ENCODE data around the gene PCDHA11.
"Not testable (repeated sequence)": the region's sequence is repeated elsewhere in the genome, so short reads cannot be mapped to it uniquely, and the experiment has no call there.

PCDHA11 gene

DNA sequence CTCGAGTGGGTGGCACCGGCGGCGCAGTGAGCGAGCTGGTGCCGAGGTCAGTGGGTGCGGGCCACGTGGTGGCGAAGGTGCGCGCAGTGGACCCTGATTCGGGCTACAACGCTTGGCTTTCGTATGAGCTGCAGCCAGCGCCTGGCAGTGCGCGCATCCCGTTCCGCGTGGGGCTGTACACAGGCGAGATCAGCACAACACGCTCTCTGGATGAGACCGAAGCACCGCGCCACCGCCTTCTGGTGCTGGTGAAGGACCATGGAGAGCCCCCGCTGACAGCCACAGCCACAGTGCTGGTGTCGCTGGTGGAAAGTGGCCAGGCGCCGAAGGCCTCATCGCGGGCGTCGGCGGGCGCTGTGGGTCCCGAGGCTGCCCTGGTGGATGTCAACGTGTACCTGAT lies 45.3 kb upstream of the PCDHA11 start:
- Histone ChIP-seq H3K36me3 (ENCODE audit: control insufficient read depth in 1 of 2, insufficient read depth in 2 of 2, low read depth in 1 of 2, low read length in 2 of 2) (peaks cover 0 to 16% of the 10 kb centered on the region in 2 experiments), H3K4me3 (ENCODE audit: insufficient read depth in 1 of 2, low read depth in 1 of 2, low read length in 2 of 2) (no peak overlapping the region)

GRCh38 chr5:140827704-140828361 lies 40.9 kb upstream of the PCDHA11 start, which contains the start of gene PCDHA6:
Gene PCDHA6 (plus strand): TSS chr5:140827960. CDS start chr5:140828092, 132 bp downstream.
- Histone ChIP-seq H3K4me3 (ENCODE audit: insufficient read depth in 1 of 2, low read depth in 1 of 2, low read length in 2 of 2) (peak within 1 kb of the TSS; percentile 47 to 65), H4K91ac (ENCODE audit: low read length) (peak within 1 kb of the TSS; percentile 39), H3K4ac (ENCODE audit: low read depth in 1 of 2, low read length in 2 of 2) (peak within 1 kb of the TSS in 1 of 2 experiments; percentile 50), H3K4me1 (ENCODE audit: control insufficient read depth, insufficient read depth, low read depth, low read length) (peaks cover 2% of the 10 kb centered on the region), H3K9me3 (ENCODE audit: control insufficient read depth, low read length) (peaks cover 45% of the 10 kb centered on the region), H3K27me3 (ENCODE audit: control insufficient read depth in 1 of 2, insufficient read depth in 1 of 2, low read length in 2 of 2) (no peaks in the 10 kb centered on the region), H3K18ac (ENCODE audit: low read depth in 1 of 2, low read length in 2 of 2) (peak within 1 kb of the TSS; percentile 62 to 78), H3K9ac (ENCODE audit: low read length) (peak within 1 kb of the TSS; percentile 17), H2BK120ac (ENCODE audit: low read depth, low read length) (no peak within 1 kb of the TSS), H3K4me2 (ENCODE audit: low read length, poor library complexity, severe bottlenecking) (peak within 1 kb of the TSS; percentile 53), H3K23ac (ENCODE audit: low read length in 2 of 2) (no peak within 1 kb of the TSS), H3K79me1 (replicated peaks; ENCODE audit: low read length, poor library complexity, severe bottlenecking) (peaks cover 6% of the 10 kb centered on the region), H3K14ac (ENCODE audit: low read length in 2 of 2) (peak within 1 kb of the TSS in 1 of 2 experiments; percentile 87), H3K27ac (ENCODE audit: low read length, poor library complexity, severe bottlenecking) (peak within 1 kb of the TSS; percentile 62), H4K8ac (ENCODE audit: low read length) (peak within 1 kb of the TSS; percentile 72), H2AK5ac (ENCODE audit: low read length, severe bottlenecking) (no peak within 1 kb of the TSS), H3K36me3 (ENCODE audit: control insufficient read depth in 1 of 2, insufficient read depth in 2 of 2, low read depth in 1 of 2, low read length in 2 of 2) (peaks cover 0 to 26% of the 10 kb centered on the region in 2 experiments), H2BK15ac (ENCODE audit: low read depth, poor library complexity, severe bottlenecking) (peak within 1 kb of the TSS; percentile 28), H2BK12ac (ENCODE audit: low read length in 2 of 2) (no peak within 1 kb of the TSS), H2BK5ac (ENCODE audit: low read depth, low read length, poor library complexity, severe bottlenecking) (no peak within 1 kb of the TSS), H2AFZ (ENCODE audit: low read depth, low read length) (peak within 1 kb of the TSS; percentile 88)
- peak; percentile 62 for DNase-seq
- 58% methylated on average over 26 of the region's 27 CpGs for WGBS

More for the DNA sequence above, 45.3 kb upstream of the PCDHA11 start:
- Histone ChIP-seq H3K79me1 (replicated peaks; ENCODE audit: low read length, poor library complexity, severe bottlenecking) (no peaks in the 10 kb centered on the region), H3K27me3 (ENCODE audit: control insufficient read depth in 1 of 2, insufficient read depth in 1 of 2, low read length in 2 of 2) (no peaks in the 10 kb centered on the region), H3K4me2 (ENCODE audit: low read length, poor library complexity, severe bottlenecking) (no peak overlapping the region), H4K8ac (ENCODE audit: low read length) (no peak overlapping the region), H3K14ac (ENCODE audit: low read length in 2 of 2) (no peak overlapping the region), H2BK12ac (ENCODE audit: low read length in 2 of 2) (no peak overlapping the region), H3K9ac (ENCODE audit: low read length) (no peak overlapping the region), H3K27ac (ENCODE audit: low read length, poor library complexity, severe bottlenecking) (no peak overlapping the region), H4K91ac (ENCODE audit: low read length) (no peak overlapping the region), H3K4me1 (ENCODE audit: control insufficient read depth, insufficient read depth, low read depth, low read length) (no peaks in the 10 kb centered on the region), H2BK15ac (ENCODE audit: low read depth, poor library complexity, severe bottlenecking) (no peak overlapping the region), H2BK120ac (ENCODE audit: low read depth, low read length) (no peak overlapping the region), H3K18ac (ENCODE audit: low read depth in 1 of 2, low read length in 2 of 2) (no peak overlapping the region), H3K9me3 (ENCODE audit: control insufficient read depth, low read length) (peaks cover 46% of the 10 kb centered on the region), H3K23ac (ENCODE audit: low read length in 2 of 2) (no peak overlapping the region), H2AK5ac (ENCODE audit: low read length, severe bottlenecking) (no peak overlapping the region), H3K4ac (ENCODE audit: low read depth in 1 of 2, low read length in 2 of 2) (no peak overlapping the region), H2BK5ac (ENCODE audit: low read depth, low read length, poor library complexity, severe bottlenecking) (no peak overlapping the region), H2AFZ (ENCODE audit: low read depth, low read length) (no peak overlapping the region)
- 98% methylated on average over 38 of the region's 38 CpGs for WGBS
- no peak for DNase-seq

DNA sequence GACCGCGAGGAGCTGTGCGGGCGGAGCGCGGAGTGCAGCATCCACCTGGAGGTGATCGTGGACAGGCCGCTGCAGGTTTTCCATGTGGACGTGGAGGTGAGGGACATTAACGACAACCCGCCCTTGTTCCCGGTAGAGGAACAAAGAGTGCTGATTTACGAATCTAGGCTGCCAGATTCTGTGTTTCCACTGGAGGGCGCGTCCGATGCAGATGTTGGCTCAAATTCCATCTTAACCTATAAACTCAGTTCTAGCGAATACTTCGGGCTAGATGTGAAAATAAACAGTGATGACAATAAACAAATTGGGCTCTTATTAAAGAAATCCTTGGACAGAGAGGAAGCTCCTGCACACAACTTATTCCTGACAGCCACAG lies 40.4 kb upstream of the PCDHA11 start:
- Histone ChIP-seq H4K8ac (ENCODE audit: low read length) (no peak overlapping the region), H3K4me1 (ENCODE audit: control insufficient read depth, insufficient read depth, low read depth, low read length) (peaks cover 2% of the 10 kb centered on the region), H2BK12ac (ENCODE audit: low read length in 2 of 2) (no peak overlapping the region), H3K27me3 (ENCODE audit: control insufficient read depth in 1 of 2, insufficient read depth in 1 of 2, low read length in 2 of 2) (no peaks in the 10 kb centered on the region), H3K27ac (ENCODE audit: low read length, poor library complexity, severe bottlenecking) (peak overlapping the region; percentile 62), H4K91ac (ENCODE audit: low read length) (no peak overlapping the region), H3K14ac (ENCODE audit: low read length in 2 of 2) (no peak overlapping the region), H2AK5ac (ENCODE audit: low read length, severe bottlenecking) (no peak overlapping the region), H3K23ac (ENCODE audit: low read length in 2 of 2) (no peak overlapping the region), H2AFZ (ENCODE audit: low read depth, low read length) (no peak overlapping the region), H3K36me3 (ENCODE audit: control insufficient read depth in 1 of 2, insufficient read depth in 2 of 2, low read depth in 1 of 2, low read length in 2 of 2) (peaks cover 0 to 21% of the 10 kb centered on the region in 2 experiments), H3K4me3 (ENCODE audit: insufficient read depth in 1 of 2, low read depth in 1 of 2, low read length in 2 of 2) (peak overlapping the region; percentile 47 to 65), H3K9ac (ENCODE audit: low read length) (no peak overlapping the region), H3K4ac (ENCODE audit: low read depth in 1 of 2, low read length in 2 of 2) (no peak overlapping the region), H2BK15ac (ENCODE audit: low read depth, poor library complexity, severe bottlenecking) (no peak overlapping the region), H3K79me1 (replicated peaks; ENCODE audit: low read length, poor library complexity, severe bottlenecking) (peaks cover 6% of the 10 kb centered on the region), H2BK5ac (ENCODE audit: low read depth, low read length, poor library complexity, severe bottlenecking) (no peak overlapping the region), H3K18ac (ENCODE audit: low read depth in 1 of 2, low read length in 2 of 2) (peak overlapping the region in 1 of 2 experiments; percentile 78), H3K9me3 (ENCODE audit: control insufficient read depth, low read length) (peaks cover 49% of the 10 kb centered on the region), H2BK120ac (ENCODE audit: low read depth, low read length) (no peak overlapping the region), H3K4me2 (ENCODE audit: low read length, poor library complexity, severe bottlenecking) (no peak overlapping the region)
- DNase-seq: peak; percentile 40
- 52% methylated on average over 10 of the region's 18 CpGs for WGBS

DNA sequence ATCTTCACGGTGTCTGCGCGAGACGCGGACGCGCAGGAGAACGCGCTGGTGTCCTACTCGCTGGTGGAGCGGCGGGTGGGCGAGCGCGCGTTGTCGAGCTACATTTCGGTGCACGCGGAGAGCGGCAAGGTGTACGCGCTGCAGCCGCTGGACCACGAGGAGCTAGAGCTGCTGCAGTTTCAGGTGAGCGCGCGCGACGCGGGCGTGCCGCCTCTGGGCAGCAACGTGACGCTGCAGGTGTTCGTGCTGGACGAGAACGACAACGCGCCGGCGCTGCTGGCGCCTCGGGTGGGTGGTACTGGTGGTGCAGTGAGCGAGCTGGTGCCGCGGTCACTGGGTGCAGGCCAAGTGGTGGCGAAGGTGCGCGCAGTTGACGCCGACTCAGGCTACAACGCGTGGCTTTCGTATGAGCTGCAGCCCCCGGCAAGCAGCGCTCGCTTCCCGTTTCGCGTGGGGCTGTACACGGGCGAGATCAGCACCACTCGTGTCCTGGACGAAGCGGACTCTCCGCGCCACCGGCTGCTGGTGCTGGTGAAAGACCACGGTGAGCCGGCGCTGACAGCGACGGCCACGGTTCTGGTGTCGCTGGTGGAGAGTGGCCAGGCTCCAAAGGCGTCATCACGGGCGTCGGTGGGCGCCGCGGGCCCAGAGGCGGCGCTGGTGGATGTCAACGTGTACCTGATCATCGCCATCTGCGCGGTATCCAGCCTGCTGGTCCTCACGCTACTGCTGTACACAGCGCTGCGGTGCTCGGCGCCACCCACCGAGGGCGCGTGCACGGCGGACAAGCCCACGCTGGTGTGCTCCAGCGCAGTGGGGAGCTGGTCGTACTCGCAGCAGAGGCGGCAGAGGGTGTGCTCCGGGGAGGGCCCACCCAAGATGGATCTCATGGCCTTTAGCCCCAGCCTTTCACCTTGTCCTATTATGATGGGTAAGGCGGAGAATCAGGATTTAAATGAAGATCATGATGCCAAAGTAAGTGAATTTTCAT lies 39.0 kb upstream of the PCDHA11 start:
- not testable (repeated sequence) for H2AFZ ChIP-seq (ENCODE audit: low read depth, low read length); H3K27me3 ChIP-seq (ENCODE audit: control insufficient read depth in 1 of 2, insufficient read depth in 1 of 2, low read length in 2 of 2); H3K4me2 ChIP-seq (ENCODE audit: low read length, poor library complexity, severe bottlenecking); H4K8ac ChIP-seq (ENCODE audit: low read length); H2AK5ac ChIP-seq (ENCODE audit: low read length, severe bottlenecking); H2BK120ac ChIP-seq (ENCODE audit: low read depth, low read length); H3K9ac ChIP-seq (ENCODE audit: low read length); H3K79me1 ChIP-seq (replicated peaks; ENCODE audit: low read length, poor library complexity, severe bottlenecking); H3K14ac ChIP-seq (ENCODE audit: low read length in 2 of 2); H2BK15ac ChIP-seq (ENCODE audit: low read depth, poor library complexity, severe bottlenecking); H2BK5ac ChIP-seq (ENCODE audit: low read depth, low read length, poor library complexity, severe bottlenecking); H2BK12ac ChIP-seq (ENCODE audit: low read length in 2 of 2); H3K18ac ChIP-seq (ENCODE audit: low read depth in 1 of 2, low read length in 2 of 2); H3K4ac ChIP-seq (ENCODE audit: low read depth in 1 of 2, low read length in 2 of 2); H3K23ac ChIP-seq (ENCODE audit: low read length in 2 of 2); H3K27ac ChIP-seq (ENCODE audit: low read length, poor library complexity, severe bottlenecking); H3K4me1 ChIP-seq (ENCODE audit: control insufficient read depth, insufficient read depth, low read depth, low read length); DNase-seq
- Histone ChIP-seq H3K36me3 (ENCODE audit: control insufficient read depth in 1 of 2, insufficient read depth in 2 of 2, low read depth in 1 of 2, low read length in 2 of 2) (peaks cover 0 to 16% of the 10 kb centered on the region in 2 experiments), H4K91ac (ENCODE audit: low read length) (peak overlapping the region; percentile 15), H3K4me3 (ENCODE audit: insufficient read depth in 1 of 2, low read depth in 1 of 2, low read length in 2 of 2) (peak overlapping the region in 1 of 2 experiments; percentile 22), H3K9me3 (ENCODE audit: control insufficient read depth, low read length) (peaks cover 47% of the 10 kb centered on the region)
- WGBS: 97% methylated on average over 85 of the region's 106 CpGs

All from mesenchymal stem cell (in vitro differentiated cells and primary cell).